OCI-LY3 (cell line): ENCODE measurements around the gene CACNA1E.

ENCODE experiments used
- EZH2phosphoT487 ChIP-seq: fragments of 200-600 bp; shearing (Covaris generic); IDR thresholded peaks from 2 replicates; pipeline ENCODE4 v1.6.1; 2018; ENCODE audit warnings: antibody characterized with exemption, mixed run types, low read depth
- TF ChIP-seq, protein P1 (sequence below): fragments of 200-600, 300-600 bp; sonication (generic); IDR thresholded peaks from 2 replicates; pipeline ENCODE4 v1.5.1; 2014; ENCODE audit warnings: antibody characterized with exemption, low read length, low read depth

DNA sequence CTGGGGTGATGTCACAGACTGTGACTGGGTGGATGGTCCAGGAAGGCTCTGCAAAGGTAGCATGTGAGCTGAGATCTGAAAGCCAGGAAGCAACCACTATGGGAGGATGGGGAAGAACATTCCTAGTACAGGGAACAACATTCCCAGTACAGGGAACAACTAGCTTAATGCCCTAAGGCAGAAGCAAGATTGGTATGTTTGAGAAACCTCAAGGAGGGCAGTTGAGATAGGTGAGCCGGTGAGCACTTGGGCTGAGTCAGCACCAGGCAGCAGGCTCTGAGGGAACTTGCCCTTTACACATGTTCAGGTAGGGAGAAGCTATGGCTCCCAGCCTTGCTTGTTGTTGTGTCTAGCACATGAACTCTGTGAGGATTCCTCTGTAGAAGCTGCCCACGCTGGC is 24.2 kb upstream of the CACNA1E start:
- TF ChIP-seq, protein P1, sequence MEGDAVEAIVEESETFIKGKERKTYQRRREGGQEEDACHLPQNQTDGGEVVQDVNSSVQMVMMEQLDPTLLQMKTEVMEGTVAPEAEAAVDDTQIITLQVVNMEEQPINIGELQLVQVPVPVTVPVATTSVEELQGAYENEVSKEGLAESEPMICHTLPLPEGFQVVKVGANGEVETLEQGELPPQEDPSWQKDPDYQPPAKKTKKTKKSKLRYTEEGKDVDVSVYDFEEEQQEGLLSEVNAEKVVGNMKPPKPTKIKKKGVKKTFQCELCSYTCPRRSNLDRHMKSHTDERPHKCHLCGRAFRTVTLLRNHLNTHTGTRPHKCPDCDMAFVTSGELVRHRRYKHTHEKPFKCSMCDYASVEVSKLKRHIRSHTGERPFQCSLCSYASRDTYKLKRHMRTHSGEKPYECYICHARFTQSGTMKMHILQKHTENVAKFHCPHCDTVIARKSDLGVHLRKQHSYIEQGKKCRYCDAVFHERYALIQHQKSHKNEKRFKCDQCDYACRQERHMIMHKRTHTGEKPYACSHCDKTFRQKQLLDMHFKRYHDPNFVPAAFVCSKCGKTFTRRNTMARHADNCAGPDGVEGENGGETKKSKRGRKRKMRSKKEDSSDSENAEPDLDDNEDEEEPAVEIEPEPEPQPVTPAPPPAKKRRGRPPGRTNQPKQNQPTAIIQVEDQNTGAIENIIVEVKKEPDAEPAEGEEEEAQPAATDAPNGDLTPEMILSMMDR: no peak
- no peak for TF ChIP-seq EZH2phosphoT487
